Neutrophil (primary cell): ENCODE measurements around the gene COL11A2.
A peak's percentile ranks its signal among the peaks of the same experiment; 100 is the strongest.

Source experiments
- H3K27ac ChIP-seq: fragments of 200-600 bp; sonication (generic); 2 replicates; pipeline ENCODE4 v1.5.1; 2016; ENCODE audit warnings: mild to moderate bottlenecking, moderate library complexity
- H3K27me3 ChIP-seq: fragments of 200-600 bp; sonication (generic); 2 replicates; pipeline ENCODE4 v1.6.0; 2016; ENCODE audit warnings: mild to moderate bottlenecking
- H3K36me3 ChIP-seq: fragments of 200-600 bp; sonication (generic); 2 replicates; pipeline ENCODE4 v1.5.1; 2017
- H3K4me1 ChIP-seq, 2 experiments: fragments of 200-600 bp in 1 of 2; sonication (generic) in 1 of 2; 1 replicate in 1 of 2; 2 replicates in 1 of 2; pipeline versions ENCODE4 v1.5.1 to v1.6.1; 2013 to 2016; ENCODE audit warnings: low read depth in 1 of 2, low read length in 1 of 2, mild to moderate bottlenecking in 1 of 2, moderate library complexity in 1 of 2; ENCODE audit not compliant: control insufficient read depth in 1 of 2, insufficient read depth in 1 of 2
- H3K4me3 ChIP-seq, 2 experiments: fragments of 200-600 bp in 1 of 2; sonication (generic) in 1 of 2; 1 replicate in 1 of 2; 2 replicates in 1 of 2; pipeline ENCODE4 v1.5.1; 2013 to 2016; ENCODE audit warnings: low read depth in 1 of 2, low read length in 1 of 2, mild to moderate bottlenecking in 1 of 2, moderate library complexity in 1 of 2
- H3K9me3 ChIP-seq: fragments of 200-600 bp; sonication (generic); 2 replicates; pipeline ENCODE4 v1.5.1; 2016
- CTCF ChIP-seq: fragments of 200-600 bp; sonication (generic); IDR thresholded peaks from 2 replicates; pipeline ENCODE4 v1.5.1; 2016; ENCODE audit warnings: antibody characterized with exemption

Gene COL11A2

DNA sequence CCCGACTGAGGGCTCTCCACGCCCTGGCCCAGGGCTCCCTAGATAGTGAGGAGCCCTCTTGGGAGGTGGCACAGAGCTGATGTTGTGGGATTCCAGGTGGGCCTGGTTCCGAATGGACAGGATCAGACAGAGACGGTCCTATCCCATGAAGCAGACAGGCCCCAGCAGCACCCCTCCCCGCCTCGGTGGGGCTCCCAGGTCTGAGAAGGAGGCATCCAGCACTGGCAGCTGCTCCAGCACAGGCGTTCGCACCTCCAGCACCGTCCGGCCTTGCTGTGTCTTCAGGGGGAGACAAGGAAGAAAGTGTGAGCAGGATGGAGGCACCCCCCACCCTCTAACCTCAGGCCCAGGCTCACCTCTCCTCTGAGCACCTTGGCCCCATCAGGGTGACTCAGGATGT, 28.7 kb downstream of the COL11A2 start:
- Histone ChIP-seq H3K36me3 (no peaks in the 10 kb centered on the region), H3K9me3 (no peaks in the 10 kb centered on the region), H3K4me1 (peaks cover 9 to 10% of the 10 kb centered on the region in 2 experiments), H3K4me3 (no peak overlapping the region), H3K27me3 (peaks cover 32% of the 10 kb centered on the region), H3K27ac (no peak overlapping the region)
- no peak for TF ChIP-seq CTCF

GRCh38 chr6:33161354-33162331, 30.6 kb downstream of the COL11A2 start:
- no peak overlapping the region for H3K27ac ChIP-seq

GRCh38 chr6:33160728-33161344, 31.4 kb downstream of the COL11A2 start:
- Histone ChIP-seq H3K4me3 (no peak overlapping the region), H3K9me3 (no peaks in the 10 kb centered on the region), H3K36me3 (no peaks in the 10 kb centered on the region), H3K27me3 (peaks cover 32% of the 10 kb centered on the region), H3K4me1 (peaks cover 9 to 10% of the 10 kb centered on the region in 2 experiments), H3K27ac (no peak overlapping the region)
- TF ChIP-seq CTCF: no peak

More at GRCh38 chr6:33161354-33162331, 30.6 kb downstream of the COL11A2 start:
- peak; percentile 90 for TF ChIP-seq CTCF
- no peaks in the 10 kb centered on the region for H3K9me3 ChIP-seq
- H3K4me3 ChIP-seq: peak overlapping the region; percentile 37 to 63
- peaks cover 9 to 10% of the 10 kb centered on the region in 2 experiments for H3K4me1 ChIP-seq
- no peaks in the 10 kb centered on the region for H3K36me3 ChIP-seq
- H3K27me3 ChIP-seq: peaks cover 32% of the 10 kb centered on the region

GRCh38 chr6:33160096-33160495, 32.2 kb downstream of the COL11A2 start:
- TF ChIP-seq CTCF: no peak
- no peak overlapping the region for H3K27ac ChIP-seq

DNA sequence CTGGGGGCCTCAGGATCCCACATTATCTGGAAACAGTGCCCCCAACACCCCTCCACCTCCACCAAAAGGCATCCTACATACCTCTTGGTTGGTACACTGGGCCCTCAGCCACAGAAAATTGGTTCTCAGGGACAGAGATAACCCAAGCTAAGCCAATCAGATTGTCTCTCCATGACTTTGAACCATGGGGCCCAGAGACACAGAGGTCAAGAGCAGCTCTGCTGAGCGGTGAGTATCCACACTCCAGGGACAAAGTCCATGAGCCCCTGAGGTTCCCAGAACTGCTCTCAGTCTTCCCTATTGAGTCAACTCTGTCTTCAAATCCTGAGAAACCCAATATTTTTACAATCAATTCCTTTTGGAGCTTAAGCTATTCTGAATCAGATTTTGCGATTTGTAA, 35.3 kb downstream of the COL11A2 start:
- Histone ChIP-seq H3K27ac (no peak overlapping the region), H3K4me1 (peaks cover 7 to 9% of the 10 kb centered on the region in 2 experiments), H3K9me3 (peaks cover 5% of the 10 kb centered on the region), H3K36me3 (no peaks in the 10 kb centered on the region), H3K27me3 (peaks cover 20% of the 10 kb centered on the region), H3K4me3 (no peak overlapping the region)
- TF ChIP-seq CTCF: no peak

More at GRCh38 chr6:33160096-33160495, 32.2 kb downstream of the COL11A2 start:
- peaks cover 9 to 10% of the 10 kb centered on the region in 2 experiments for H3K4me1 ChIP-seq
- peaks cover 32% of the 10 kb centered on the region for H3K27me3 ChIP-seq
- no peak overlapping the region for H3K4me3 ChIP-seq
- no peaks in the 10 kb centered on the region for H3K9me3 ChIP-seq
- H3K36me3 ChIP-seq: no peaks in the 10 kb centered on the region
